Thymus (tissue), 11 donors: ENCODE measurements around the gene IL16. TPM values are rescaled to one million over a fixed set of nuclear protein-coding genes. Genes with fewer than 3 reads are reported as not detected.

Experiments used
- DNase-seq, 9 donors: peaks; one replicate each; pipeline ENCODE4 v3.0.0-alpha.2; 2013; ENCODE audit warnings: low spot score in 9 of 9, low read depth in 6 of 9, missing footprints in 1 of 9
- H3K27ac ChIP-seq, 2 donors: one replicate each; pipeline ENCODE4 v1.5.1; 2013; ENCODE audit warnings: control low read depth in 1 of 2, low read depth in 1 of 2, low read length in 1 of 2, mild to moderate bottlenecking in 1 of 2, moderate library complexity in 1 of 2
- H3K27me3 ChIP-seq, 2 donors: one replicate each; pipeline ENCODE4 v1.5.1; 2013; ENCODE audit warnings: low read length in 1 of 2; ENCODE audit not compliant: control insufficient read depth in 2 of 2, insufficient read depth in 1 of 2
- H3K36me3 ChIP-seq, 2 donors: one replicate each; pipeline ENCODE4 v1.5.1; 2013; ENCODE audit warnings: low read length in 1 of 2, mild to moderate bottlenecking in 1 of 2, moderate library complexity in 1 of 2; ENCODE audit not compliant: control insufficient read depth in 2 of 2, insufficient read depth in 2 of 2
- H3K4me1 ChIP-seq, 2 donors: one replicate each; pipeline ENCODE4 v1.5.1; 2013; ENCODE audit warnings: low read length in 2 of 2; ENCODE audit not compliant: control insufficient read depth in 2 of 2, insufficient read depth in 2 of 2
- H3K4me3 ChIP-seq, 2 donors: one replicate each; pipeline ENCODE4 v1.5.1; 2013; ENCODE audit warnings: low read length in 2 of 2, control low read depth in 1 of 2, mild to moderate bottlenecking in 1 of 2
- H3K9me3 ChIP-seq, 2 donors: one replicate each; pipeline ENCODE4 v1.5.1; 2013; ENCODE audit warnings: low read length in 1 of 2, mild to moderate bottlenecking in 1 of 2; ENCODE audit not compliant: control insufficient read depth in 2 of 2, insufficient read depth in 1 of 2
- WGBS: extraction: QIAGEN DNeasy Blood & Tissue Kit; methylation state at CpG from one replicate; pipeline ENCODE4 v1.1.7; 2013; 5-methylcytosine and 5-hydroxymethylcytosine counted together
- polyA plus RNA-seq: library from polyadenylated mRNA; stranded (reverse); fragments of 200-250 nt; gene quantifications from one replicate; pipeline ENCODE4 v1.2.3, GENCODE V29; 2013
- total RNA-seq: library from RNA; stranded (reverse); fragments of 120-200 nt; gene quantifications from one replicate; pipeline ENCODE4 v1.2.4, GENCODE V29; 2013
- donor health status: healthy.

Gene IL16
- total and polyA plus RNA-seq, 2 donors = 64.1 to 71.6 TPM

DNA sequence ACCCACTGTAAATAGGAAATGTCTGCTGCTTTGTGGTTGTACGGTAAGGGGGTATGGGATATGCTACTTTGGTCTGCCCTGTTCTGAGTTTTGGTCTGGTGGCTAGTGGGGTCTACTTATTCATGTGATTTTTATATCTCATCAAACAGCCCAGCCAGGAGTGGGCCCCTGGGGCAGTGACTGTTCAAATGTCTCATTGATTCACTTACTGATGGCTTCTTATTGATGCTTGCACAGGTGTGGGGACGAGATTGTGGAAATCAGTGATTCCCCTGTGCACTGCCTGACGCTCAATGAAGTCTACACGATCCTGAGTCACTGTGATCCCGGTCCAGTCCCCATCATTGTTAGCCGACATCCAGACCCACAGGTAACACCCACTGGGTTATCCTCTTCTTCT, 88.8 kb downstream of the IL16 start:
- no peak for DNase-seq
- peaks cover 0 to 3% of the 10 kb centered on the region in 2 donors for H3K36me3 ChIP-seq
- H3K27ac ChIP-seq = peak overlapping the region; percentile 72 to 81
- no peak overlapping the region for H3K4me3 ChIP-seq
- no peaks in the 10 kb centered on the region for H3K27me3 ChIP-seq
- no peaks in the 10 kb centered on the region for H3K9me3 ChIP-seq
- peaks cover 21 to 38% of the 10 kb centered on the region in 2 donors for H3K4me1 ChIP-seq
- WGBS = 96% methylated on average over 6 of the region's 6 CpGs

DNA sequence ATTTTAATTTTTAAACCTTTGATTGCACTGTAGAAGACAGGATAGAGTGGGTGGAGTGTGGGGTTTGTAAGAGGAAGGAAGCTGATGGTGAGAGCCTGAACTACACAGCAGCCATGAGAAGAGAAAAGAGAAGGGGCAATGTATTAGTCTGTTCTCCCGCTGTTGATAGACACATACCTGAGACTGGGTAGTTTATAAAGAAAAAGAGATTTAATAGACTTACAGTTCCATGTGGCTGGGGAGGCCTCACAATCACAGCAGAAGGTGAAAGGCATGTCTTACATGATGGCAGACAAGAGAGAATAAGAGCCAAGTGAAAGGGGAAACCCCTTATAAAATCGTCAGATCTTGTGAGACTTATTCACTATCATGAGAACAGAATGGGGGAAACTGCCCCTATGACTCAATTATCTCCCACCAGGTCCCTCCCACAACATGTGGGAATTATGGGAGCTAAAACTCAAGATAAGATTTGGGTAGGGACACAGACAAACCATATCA, 90.0 kb downstream of the IL16 start:
- H3K4me3 ChIP-seq = no peak overlapping the region
- peak overlapping the region; percentile 72 to 88 for H3K27ac ChIP-seq
- peak in 1 of 9 donors; percentile 78 for DNase-seq
- H3K4me1 ChIP-seq = peaks cover 30 to 40% of the 10 kb centered on the region in 2 donors
- H3K9me3 ChIP-seq = no peaks in the 10 kb centered on the region
- H3K27me3 ChIP-seq = no peaks in the 10 kb centered on the region
- H3K36me3 ChIP-seq = no peaks in the 10 kb centered on the region
- 22% methylated on average over 2 of the region's 2 CpGs for WGBS

DNA sequence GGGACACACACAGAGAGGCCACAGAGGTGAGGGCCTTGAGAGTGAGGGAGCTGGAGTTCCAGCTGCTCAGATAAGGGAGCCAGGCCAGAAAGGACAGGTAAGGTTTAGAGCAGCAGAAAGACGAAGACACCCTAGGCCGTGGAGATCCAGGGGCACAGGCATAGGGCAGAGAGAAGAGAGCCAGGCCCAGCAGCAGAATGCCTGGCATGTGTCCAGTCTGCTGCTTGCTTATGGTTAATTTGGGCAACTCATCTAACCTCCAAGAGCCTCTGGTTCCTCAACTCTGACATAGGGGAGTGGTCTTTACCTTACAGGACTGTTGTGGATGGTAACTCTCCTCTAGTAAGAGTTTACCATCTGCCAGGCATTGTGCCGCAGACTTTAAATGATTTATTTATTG, 91.4 kb downstream of the IL16 start:
- WGBS = 97% methylated on average over 3 of the region's 3 CpGs
- no peak for DNase-seq
- Histone ChIP-seq H3K9me3 (no peaks in the 10 kb centered on the region), H3K27ac (peak overlapping the region in 1 of 2 donors; percentile 64), H3K4me1 (peaks cover 41 to 54% of the 10 kb centered on the region in 2 donors), H3K36me3 (no peaks in the 10 kb centered on the region), H3K27me3 (no peaks in the 10 kb centered on the region), H3K4me3 (no peak overlapping the region)

DNA sequence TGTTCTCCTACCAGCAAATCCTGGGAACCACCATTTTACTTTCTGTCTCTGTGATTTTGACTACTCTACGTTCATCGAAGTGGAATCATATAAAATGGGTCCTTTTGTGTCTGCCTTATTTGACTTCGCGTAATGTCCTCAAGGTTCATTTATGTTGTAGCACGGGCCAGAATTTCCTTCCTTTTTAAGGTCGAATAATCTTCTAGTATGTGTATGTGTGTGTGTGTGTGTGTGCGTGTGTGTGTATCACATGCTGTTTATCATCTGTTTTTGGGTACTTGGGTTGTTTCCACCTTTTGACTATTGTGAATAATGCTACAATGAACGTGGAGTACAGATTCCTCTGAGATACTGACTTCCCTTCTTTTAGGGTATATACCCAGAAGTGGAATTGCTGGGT, 91.9 kb downstream of the IL16 start:
- no peak overlapping the region for H3K27ac ChIP-seq
- no peaks in the 10 kb centered on the region for H3K36me3 ChIP-seq
- 84% methylated on average over 8 of the region's 8 CpGs for WGBS
- peaks cover 45 to 60% of the 10 kb centered on the region in 2 donors for H3K4me1 ChIP-seq
- no peak overlapping the region for H3K4me3 ChIP-seq
- DNase-seq = no peak
- no peaks in the 10 kb centered on the region for H3K9me3 ChIP-seq
- no peaks in the 10 kb centered on the region for H3K27me3 ChIP-seq

DNA sequence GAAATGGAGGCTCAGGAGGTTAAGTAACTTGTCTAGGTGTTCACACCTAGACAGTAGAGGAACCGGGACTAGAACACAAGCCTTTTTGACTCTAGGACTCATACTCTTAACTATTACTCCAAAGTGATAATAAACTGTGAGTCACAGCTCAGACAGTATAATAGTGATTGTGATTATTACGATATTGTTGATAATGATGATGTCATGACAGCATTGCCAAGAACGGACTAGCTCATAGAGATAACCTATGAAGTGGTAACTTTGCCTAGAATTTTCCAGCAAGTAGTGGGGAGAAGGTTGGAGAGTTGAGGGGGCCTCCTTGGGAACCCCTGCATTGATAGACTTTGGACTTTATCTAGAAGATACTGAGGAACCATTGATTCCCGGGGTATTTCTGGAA, 93.2 kb downstream of the IL16 start:
- Histone ChIP-seq H3K27me3 (no peaks in the 10 kb centered on the region), H3K4me1 (peaks cover 53 to 68% of the 10 kb centered on the region in 2 donors), H3K4me3 (no peak overlapping the region), H3K36me3 (no peaks in the 10 kb centered on the region), H3K9me3 (no peaks in the 10 kb centered on the region), H3K27ac (no peak overlapping the region)
- no peak for DNase-seq
- WGBS = 97% methylated on average over 4 of the region's 4 CpGs

DNA sequence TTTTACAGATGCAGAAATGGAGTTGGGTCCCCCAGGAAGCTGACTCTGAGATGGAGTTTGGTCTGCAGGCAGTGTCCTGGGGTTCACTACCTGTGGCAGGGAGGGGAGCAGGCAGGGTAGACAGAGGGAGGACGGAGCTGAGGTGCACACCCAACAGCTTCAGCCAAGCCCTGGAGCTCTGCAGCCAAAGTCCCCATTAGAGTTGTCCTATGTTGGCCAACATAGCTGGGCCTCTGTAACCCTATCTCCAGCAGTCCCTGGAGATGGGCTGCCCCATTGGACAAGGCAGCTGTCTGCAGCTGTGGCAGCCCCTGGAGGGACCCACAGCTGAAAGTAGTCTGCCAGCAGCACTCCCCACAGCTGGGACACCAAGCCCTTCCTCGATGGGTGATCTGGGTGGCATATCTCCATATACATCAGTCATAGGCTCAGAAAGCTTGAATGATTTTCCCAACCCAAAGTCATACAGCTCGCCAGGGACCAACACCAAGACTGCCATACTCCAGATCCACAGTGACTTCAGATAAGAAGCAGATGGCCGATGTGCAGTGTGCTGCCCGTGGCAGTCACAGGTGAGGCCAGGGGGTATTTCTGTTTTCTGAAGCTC, 95.3 kb downstream of the IL16 start:
- Histone ChIP-seq H3K4me1 (peaks cover 52 to 66% of the 10 kb centered on the region in 2 donors), H3K9me3 (no peaks in the 10 kb centered on the region), H3K27me3 (no peaks in the 10 kb centered on the region), H3K36me3 (no peaks in the 10 kb centered on the region), H3K27ac (peak overlapping the region; percentile 99 to 100), H3K4me3 (no peak overlapping the region)
- WGBS = 48% methylated on average over 5 of the region's 5 CpGs
- peak in 1 of 9 donors; percentile 61 for DNase-seq

DNA sequence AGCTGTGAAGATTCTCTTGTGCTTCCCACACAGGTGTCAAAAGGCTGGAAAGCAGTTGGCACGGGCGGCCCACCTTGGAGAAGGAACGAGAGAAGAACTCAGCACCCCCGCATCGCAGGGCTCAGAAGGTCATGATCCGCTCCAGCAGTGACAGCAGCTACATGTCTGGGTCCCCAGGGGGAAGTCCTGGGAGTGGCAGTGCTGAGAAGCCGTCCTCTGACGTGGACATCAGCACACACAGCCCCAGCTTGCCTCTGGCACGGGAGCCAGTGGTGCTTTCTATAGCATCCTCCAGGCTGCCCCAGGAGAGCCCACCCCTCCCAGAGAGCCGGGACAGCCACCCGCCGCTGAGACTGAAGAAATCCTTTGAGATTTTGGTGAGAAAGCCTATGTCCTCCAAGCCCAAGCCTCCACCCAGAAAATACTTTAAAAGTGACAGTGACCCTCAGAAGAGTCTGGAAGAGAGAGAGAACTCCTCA, 95.9 kb downstream of the IL16 start:
- Histone ChIP-seq H3K4me3 (peak overlapping the region in 1 of 2 donors; percentile 34), H3K27me3 (no peaks in the 10 kb centered on the region), H3K27ac (peak overlapping the region; percentile 99 to 100), H3K36me3 (no peaks in the 10 kb centered on the region), H3K9me3 (no peaks in the 10 kb centered on the region), H3K4me1 (peaks cover 47 to 62% of the 10 kb centered on the region in 2 donors)
- no peak for DNase-seq
- WGBS = 89% methylated on average over 12 of the region's 12 CpGs

DNA sequence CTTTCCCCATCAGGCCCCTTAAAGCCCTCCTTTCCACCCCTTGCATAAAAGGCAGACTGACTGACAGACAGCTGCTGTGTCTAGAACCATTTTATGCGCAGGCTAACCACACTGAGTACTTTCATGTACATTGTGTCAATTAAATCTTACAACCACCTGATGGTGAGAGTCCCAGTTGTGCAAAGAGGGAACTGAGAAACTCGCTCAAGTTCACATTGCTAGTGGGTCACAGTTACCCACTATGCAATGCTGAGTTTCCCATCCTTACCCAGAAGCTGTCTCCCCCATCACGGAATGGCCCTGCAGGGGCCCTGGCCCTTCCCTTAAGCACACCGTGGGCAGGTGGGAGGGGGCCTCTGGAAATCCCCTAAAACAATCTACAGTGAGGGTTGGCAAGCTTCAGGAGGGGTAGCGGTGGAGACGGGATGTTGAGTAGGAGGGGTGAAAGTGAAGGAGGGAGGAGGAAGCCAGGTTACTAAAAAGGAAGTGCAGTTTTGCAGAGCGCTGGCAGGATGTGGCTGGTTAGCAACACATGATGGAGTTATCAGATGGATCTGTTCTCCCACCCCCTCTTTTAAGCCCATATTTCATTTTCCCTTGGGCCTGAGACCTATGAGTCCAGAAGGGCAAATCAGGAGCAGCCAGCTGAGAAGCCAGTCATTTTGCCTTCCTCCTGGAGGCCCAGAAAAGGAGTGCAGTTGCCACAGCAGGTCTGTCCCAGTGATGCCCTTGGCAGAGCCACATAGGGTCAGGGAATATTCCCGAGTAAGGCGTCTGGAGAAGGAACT, 97.2 kb downstream of the IL16 start:
- Histone ChIP-seq H3K27ac (peak overlapping the region; percentile 99 to 100), H3K4me1 (peaks cover 46 to 74% of the 10 kb centered on the region in 2 donors), H3K4me3 (peak overlapping the region; percentile 26 to 34), H3K9me3 (no peaks in the 10 kb centered on the region), H3K27me3 (no peaks in the 10 kb centered on the region), H3K36me3 (peaks cover 0 to 6% of the 10 kb centered on the region in 2 donors)
- peak; percentile 75 to 96 (median 87) for DNase-seq
- 7% methylated on average over 9 of the region's 9 CpGs for WGBS

DNA sequence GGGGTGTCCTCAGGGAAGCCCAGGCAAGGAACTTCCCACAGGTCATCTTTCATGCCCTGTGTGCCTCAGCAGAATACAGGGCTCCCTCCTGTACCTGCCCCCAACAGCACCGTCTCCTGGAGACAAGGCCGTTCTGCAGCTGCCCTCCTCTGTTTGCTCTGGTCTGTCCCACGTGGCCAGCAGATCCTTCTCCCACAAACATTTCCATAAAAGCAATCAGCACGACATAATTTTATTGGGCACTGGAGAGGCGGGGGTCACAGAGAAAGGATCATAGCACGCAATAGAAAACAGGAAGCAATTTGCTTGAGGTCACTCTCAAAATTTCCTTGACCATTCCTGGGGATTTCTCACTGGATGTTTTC, 97.8 kb downstream of the IL16 start:
- Histone ChIP-seq H3K4me3 (peak overlapping the region; percentile 26 to 34), H3K27ac (peak overlapping the region; percentile 99 to 100), H3K9me3 (no peaks in the 10 kb centered on the region), H3K36me3 (peaks cover 4 to 12% of the 10 kb centered on the region in 2 donors), H3K4me1 (peaks cover 50 to 79% of the 10 kb centered on the region in 2 donors), H3K27me3 (no peaks in the 10 kb centered on the region)
- 51% methylated on average over 6 of the region's 6 CpGs for WGBS
- DNase-seq = no peak
